Astrocyte (in vitro differentiated cells and primary cell): Measurements from ENCODE around the gene POLR1D. TPM values are rescaled to one million over a fixed set of nuclear protein-coding genes. Genes with fewer than 3 reads are reported as not detected.

Source experiments
- DNase-seq: peaks from one replicate; pipeline ENCODE4 v3.0.0-alpha.2; 2010; ENCODE audit warnings: low read depth
- FAIRE-seq: peaks from 2 replicates; lab custom pipeline; 2011; peaks lifted over from hg19 to GRCh38; lab: Jason Lieb, UNC
- H2AFZ ChIP-seq: 2 replicates; pipeline ENCODE4 v1.6.0; 2012; ENCODE audit warnings: low read depth, low read length, inconsistent platforms
- H3K27ac ChIP-seq: 2 replicates; pipeline ENCODE4 v1.5.1; 2011; ENCODE audit warnings: low read depth, low read length, inconsistent platforms
- H3K27me3 ChIP-seq: 2 replicates; pipeline ENCODE4 v1.6.0; 2011; ENCODE audit warnings: low read length, inconsistent platforms; ENCODE audit not compliant: insufficient read depth
- H3K36me3 ChIP-seq: 2 replicates; pipeline ENCODE4 v1.5.1; 2011; ENCODE audit warnings: low read length, inconsistent platforms; ENCODE audit not compliant: insufficient read depth
- H3K4me1 ChIP-seq: 2 replicates; pipeline ENCODE4 v1.5.1; 2011; ENCODE audit warnings: low read length, inconsistent platforms; ENCODE audit not compliant: insufficient read depth
- H3K4me2 ChIP-seq: 2 replicates; pipeline ENCODE4 v1.6.0; 2012; ENCODE audit warnings: low read length, inconsistent platforms
- H3K4me3 ChIP-seq: 2 replicates; pipeline ENCODE4 v1.5.1; 2011; ENCODE audit warnings: low read depth, mild to moderate bottlenecking, low read length, inconsistent platforms; ENCODE audit not compliant: insufficient read depth
- H3K79me2 ChIP-seq: 2 replicates; pipeline ENCODE4 v1.6.0; 2012; ENCODE audit warnings: mild to moderate bottlenecking, low read length, inconsistent platforms; ENCODE audit not compliant: insufficient read depth
- H3K9ac ChIP-seq: 2 replicates; pipeline ENCODE4 v1.6.0; 2012; ENCODE audit warnings: mild to moderate bottlenecking, low read length, inconsistent platforms
- H3K9me3 ChIP-seq: 2 replicates; pipeline ENCODE4 v1.5.1; 2012; ENCODE audit warnings: low read depth, mild to moderate bottlenecking, low read length, inconsistent platforms; ENCODE audit not compliant: insufficient read depth
- H4K20me1 ChIP-seq: 2 replicates; pipeline ENCODE4 v1.6.0; 2012; ENCODE audit warnings: low read length, inconsistent platforms; ENCODE audit not compliant: insufficient read depth
- H3K27ac Mint-ChIP-seq: one replicate; pipeline ENCODE4 v1.8.0; 2021; ENCODE audit warnings: mild to moderate bottlenecking, mixed read lengths; ENCODE audit not compliant: unreplicated experiment
- H3K27me3 Mint-ChIP-seq: one replicate; pipeline ENCODE4 v1.8.0; 2021; ENCODE audit warnings: low read depth, mixed read lengths; ENCODE audit not compliant: unreplicated experiment
- H3K36me3 Mint-ChIP-seq: one replicate; pipeline ENCODE4 v1.8.0; 2021; ENCODE audit warnings: low read depth, mixed read lengths; ENCODE audit not compliant: unreplicated experiment
- H3K4me1 Mint-ChIP-seq: one replicate; pipeline ENCODE4 v1.8.0; 2021; ENCODE audit warnings: low read depth, mixed read lengths; ENCODE audit not compliant: unreplicated experiment
- H3K4me3 Mint-ChIP-seq: one replicate; pipeline ENCODE4 v1.8.0; 2021; ENCODE audit warnings: mild to moderate bottlenecking, moderate library complexity, mixed read lengths; ENCODE audit not compliant: unreplicated experiment
- H3K9me3 Mint-ChIP-seq: one replicate; pipeline ENCODE4 v1.8.0; 2021; ENCODE audit warnings: mild to moderate bottlenecking, mixed read lengths; ENCODE audit not compliant: unreplicated experiment
- EZH2 ChIP-seq: IDR thresholded peaks from 2 replicates; pipeline ENCODE4 v1.6.1; 2012; ENCODE audit warnings: mild to moderate bottlenecking, low read length, inconsistent platforms; ENCODE audit not compliant: insufficient read depth
- total RNA-seq: library from RNA; stranded (reverse); gene quantifications from 2 replicates; pipeline ENCODE4 v1.2.1, GENCODE V29; 2021
- TF ChIP-seq, protein P1 (sequence below): IDR thresholded peaks from 2 replicates; pipeline ENCODE4 v1.5.1; 2011; ENCODE audit warnings: low read depth, mild to moderate bottlenecking, inconsistent platforms, low read length, moderate library complexity; ENCODE audit not compliant: insufficient read depth

POLR1D gene
- total RNA-seq, 1 donor from 2014 or later = 118 TPM

GRCh38 chr13:27643334-27644132 is 21.8 kb downstream of the POLR1D start:
- H3K4me1 ChIP-seq = peaks cover 8% of the 10 kb centered on the region
- no peaks in the 10 kb centered on the region for H3K27me3 Mint-ChIP-seq
- H3K79me2 ChIP-seq = peaks cover 44% of the 10 kb centered on the region
- H3K4me2 ChIP-seq = peak overlapping the region; percentile 7
- H3K27ac ChIP-seq = peak overlapping the region; percentile 1
- H3K27ac Mint-ChIP-seq = peak overlapping the region; percentile 54
- no peaks in the 10 kb centered on the region for H3K36me3 Mint-ChIP-seq
- H3K9me3 ChIP-seq = no peaks in the 10 kb centered on the region
- H3K9me3 Mint-ChIP-seq = no peaks in the 10 kb centered on the region
- peak; percentile 88 for FAIRE-seq
- H3K27me3 ChIP-seq = no peaks in the 10 kb centered on the region
- TF ChIP-seq EZH2 = no peak
- TF ChIP-seq, protein P1, sequence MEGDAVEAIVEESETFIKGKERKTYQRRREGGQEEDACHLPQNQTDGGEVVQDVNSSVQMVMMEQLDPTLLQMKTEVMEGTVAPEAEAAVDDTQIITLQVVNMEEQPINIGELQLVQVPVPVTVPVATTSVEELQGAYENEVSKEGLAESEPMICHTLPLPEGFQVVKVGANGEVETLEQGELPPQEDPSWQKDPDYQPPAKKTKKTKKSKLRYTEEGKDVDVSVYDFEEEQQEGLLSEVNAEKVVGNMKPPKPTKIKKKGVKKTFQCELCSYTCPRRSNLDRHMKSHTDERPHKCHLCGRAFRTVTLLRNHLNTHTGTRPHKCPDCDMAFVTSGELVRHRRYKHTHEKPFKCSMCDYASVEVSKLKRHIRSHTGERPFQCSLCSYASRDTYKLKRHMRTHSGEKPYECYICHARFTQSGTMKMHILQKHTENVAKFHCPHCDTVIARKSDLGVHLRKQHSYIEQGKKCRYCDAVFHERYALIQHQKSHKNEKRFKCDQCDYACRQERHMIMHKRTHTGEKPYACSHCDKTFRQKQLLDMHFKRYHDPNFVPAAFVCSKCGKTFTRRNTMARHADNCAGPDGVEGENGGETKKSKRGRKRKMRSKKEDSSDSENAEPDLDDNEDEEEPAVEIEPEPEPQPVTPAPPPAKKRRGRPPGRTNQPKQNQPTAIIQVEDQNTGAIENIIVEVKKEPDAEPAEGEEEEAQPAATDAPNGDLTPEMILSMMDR = no peak
- no peak overlapping the region for H3K4me3 ChIP-seq
- no peak overlapping the region for H3K9ac ChIP-seq
- peaks cover 40% of the 10 kb centered on the region for H3K4me1 Mint-ChIP-seq
- no peak overlapping the region for H3K4me3 Mint-ChIP-seq
- no peak overlapping the region for H2AFZ ChIP-seq
- no peaks in the 10 kb centered on the region for H3K36me3 ChIP-seq
- no peak for DNase-seq
- H4K20me1 ChIP-seq = peaks cover 32% of the 10 kb centered on the region

- peaks cover 42% of the 10 kb centered on the region for H3K79me2 ChIP-seq
- no peak overlapping the region for H3K9ac ChIP-seq
- Mint-ChIP-seq H3K27ac (peak overlapping the region; percentile 54), H3K4me3 (no peak overlapping the region), H3K27me3 (no peaks in the 10 kb centered on the region), H3K36me3 (no peaks in the 10 kb centered on the region), H3K9me3 (no peaks in the 10 kb centered on the region), H3K4me1 (peaks cover 37% of the 10 kb centered on the region)
- H3K27ac ChIP-seq = peak overlapping the region; percentile 1
- peaks cover 31% of the 10 kb centered on the region for H4K20me1 ChIP-seq
- no peaks in the 10 kb centered on the region for H3K36me3 ChIP-seq
- H3K4me3 ChIP-seq = no peak overlapping the region
- H2AFZ ChIP-seq = no peak overlapping the region
- H3K9me3 ChIP-seq = no peaks in the 10 kb centered on the region
- no peaks in the 10 kb centered on the region for H3K27me3 ChIP-seq
- no peak for TF ChIP-seq EZH2
- TF ChIP-seq, protein P1 = no peak
- H3K4me1 ChIP-seq = peaks cover 8% of the 10 kb centered on the region
- FAIRE-seq = peak; percentile 90
- DNase-seq = peak; percentile 95
- peak overlapping the region; percentile 7 for H3K4me2 ChIP-seq
Measured at GRCh38 chr13:27644302-27644701, 22.6 kb downstream of the POLR1D start.

DNA sequence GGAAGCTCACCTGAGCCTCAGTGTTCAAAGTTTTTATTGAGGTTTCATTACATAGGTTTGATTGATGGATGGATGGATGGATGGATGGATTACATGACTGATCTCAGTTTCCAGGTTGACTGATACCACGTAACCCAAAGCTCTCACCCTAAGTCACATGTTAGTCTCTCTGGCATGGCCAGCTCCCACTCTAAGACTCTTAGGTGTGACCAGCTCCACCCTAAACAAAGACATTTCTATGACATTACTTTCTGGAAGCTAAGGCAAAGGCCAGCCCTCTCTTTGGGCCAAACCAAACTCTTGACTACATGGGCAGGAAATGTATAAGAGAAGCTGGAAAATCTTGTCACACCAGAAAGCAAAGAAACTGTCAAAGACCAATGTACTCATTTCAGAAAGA is 28.6 kb downstream of the POLR1D start:
- Histone ChIP-seq H3K4me1 (no peaks in the 10 kb centered on the region), H3K4me2 (no peak overlapping the region), H2AFZ (no peak overlapping the region), H3K27ac (no peak overlapping the region), H3K9me3 (no peaks in the 10 kb centered on the region), H3K79me2 (peaks cover 7% of the 10 kb centered on the region), H3K36me3 (peaks cover 17% of the 10 kb centered on the region), H3K9ac (no peak overlapping the region), H3K4me3 (no peak overlapping the region), H4K20me1 (peaks cover 2% of the 10 kb centered on the region), H3K27me3 (no peaks in the 10 kb centered on the region)
- H3K27ac Mint-ChIP-seq = no peak overlapping the region
- no peak overlapping the region for H3K4me3 Mint-ChIP-seq
- DNase-seq (no peak), FAIRE-seq (no peak)
- H3K9me3 Mint-ChIP-seq = peaks cover 8% of the 10 kb centered on the region
- peaks cover under 1% of the 10 kb centered on the region for H3K4me1 Mint-ChIP-seq
- TF ChIP-seq EZH2 = no peak
- TF ChIP-seq, protein P1 = no peak
- peaks cover 24% of the 10 kb centered on the region for H3K36me3 Mint-ChIP-seq
- H3K27me3 Mint-ChIP-seq = no peaks in the 10 kb centered on the region
